ENCODE measurements around the gene SCARB1.

SCARB1 gene

GRCh38 chr12:124802361-124802760 is 61.3 kb downstream of the SCARB1 start:
- ChIA-PET POLR2A (no interaction called here), CTCF (interaction anchor here (0.6 kb wide), 1 partner anchor 846 kb away, joined by 3 read pairs; no protein-coding TSS in a partner anchor)
- Histone ChIP-seq H3K4me1 (ENCODE audit: control insufficient read depth, insufficient read depth, low read length) (no peaks in the 10 kb centered on the region; the same call in 1 of the 2 replicates), H3K9me3 (ENCODE audit: control insufficient read depth, insufficient read depth, low read depth, low read length) (no peaks in the 10 kb centered on the region), H3K4me3 (ENCODE audit: low read depth, low read length) (no peak overlapping the region), H3K27ac (ENCODE audit: extremely low read depth, low read depth, low read length) (no peak overlapping the region), H3K36me3 (ENCODE audit: control insufficient read depth in 2 of 2, insufficient read depth in 1 of 2, low read length in 2 of 2) (peaks cover 4 to 53% of the 10 kb centered on the region in 2 experiments; a peak in 2 of 3 replicates)
- TF ChIP-seq ZNF549 (tag by site-specific recombination; IDR thresholded peaks at IDR 0.05), result no peak
- TF ChIP-seq ZNF140 (tag by site-specific recombination; IDR thresholded peaks at IDR 0.05), result no peak
- no peak for TF ChIP-seq ZNF239 (tag by site-specific recombination; IDR thresholded peaks at IDR 0.05)
- no peak for TF ChIP-seq PBX3 (CRISPR knock-in tag; IDR thresholded peaks at IDR 0.05)
- no peak for TF ChIP-seq ZNF677 (tag by site-specific recombination; IDR thresholded peaks at IDR 0.05)
- TF ChIP-seq PRDM10 (tag by site-specific recombination; IDR thresholded peaks at IDR 0.05), result no peak
- no peak for TF ChIP-seq ZNF701 (tag by site-specific recombination; IDR thresholded peaks at IDR 0.05)
- no peak for TF ChIP-seq ZNF513 (tag by site-specific recombination; IDR thresholded peaks at IDR 0.05)

GRCh38 chr12:124800506-124800905 is 63.2 kb downstream of the SCARB1 start:
- CTCF ChIA-PET, result interaction anchor here (1.3 kb wide), 1 partner anchor 11 kb away, joined by 5 read pairs; no protein-coding TSS in a partner anchor
- no peak overlapping the region for H3K27ac ChIP-seq (ENCODE audit: extremely low read depth, low read depth, low read length)
- H3K4me1 ChIP-seq (ENCODE audit: control insufficient read depth, insufficient read depth, low read length), result no peaks in the 10 kb centered on the region; the same call in 1 of the 2 replicates
- H3K4me3 ChIP-seq (ENCODE audit: low read depth, low read length), result no peak overlapping the region
- H3K36me3 ChIP-seq (ENCODE audit: control insufficient read depth in 2 of 2, insufficient read depth in 1 of 2, low read length in 2 of 2), result peaks cover 4 to 42% of the 10 kb centered on the region in 2 experiments; a peak in 2 of 3 replicates
- POLR2A ChIA-PET, result no interaction called here
- TF ChIP-seq BCL11B (tag by site-specific recombination; IDR thresholded peaks at IDR 0.05; ENCODE audit: low read depth), result no peak
- no peak for TF ChIP-seq ZSCAN23 (tag by site-specific recombination; IDR thresholded peaks at IDR 0.05)
- TF ChIP-seq ZBTB17 (tag by site-specific recombination; IDR thresholded peaks at IDR 0.05), result no peak
- TF ChIP-seq ZNF621 (tag by site-specific recombination; IDR thresholded peaks at IDR 0.05), result no peak
- TF ChIP-seq IKZF3 (tag by site-specific recombination; IDR thresholded peaks at IDR 0.05), result no peak
- no peaks in the 10 kb centered on the region for H3K9me3 ChIP-seq (ENCODE audit: control insufficient read depth, insufficient read depth, low read depth, low read length)

- no peak overlapping the region for H3K27ac ChIP-seq (ENCODE audit: extremely low read depth, low read depth, low read length)
- TF ChIP-seq ZNF37A (tag by site-specific recombination; IDR thresholded peaks at IDR 0.05) (no peak), ZNF324 (tag by site-specific recombination; IDR thresholded peaks at IDR 0.05) (no peak), ZNF521 (tag by site-specific recombination; IDR thresholded peaks at IDR 0.05) (no peak), PRDM10 (tag by site-specific recombination; IDR thresholded peaks at IDR 0.05) (no peak), ZNF350 (tag by site-specific recombination; IDR thresholded peaks at IDR 0.05) (no peak), ZNF654 (tag by site-specific recombination; IDR thresholded peaks at IDR 0.05; ENCODE audit: low read depth) (no peak), ZNF157 (tag by site-specific recombination; IDR thresholded peaks at IDR 0.05) (no peak), ZSCAN5A (tag by site-specific recombination; IDR thresholded peaks at IDR 0.05) (no peak)
Measured at GRCh38 chr12:124797321-124797720, 66.3 kb downstream of the SCARB1 start.

More at GRCh38 chr12:124797321-124797720, 66.3 kb downstream of the SCARB1 start:
- CTCF ChIA-PET, result interaction anchor here (0.6 to 1.1 kb wide), 2 partner anchors 41 to 157 kb away, joined by 3 read pairs; no protein-coding TSS in a partner anchor
- no peaks in the 10 kb centered on the region for H3K9me3 ChIP-seq (ENCODE audit: control insufficient read depth, insufficient read depth, low read depth, low read length)
- H3K36me3 ChIP-seq (ENCODE audit: control insufficient read depth in 2 of 2, insufficient read depth in 1 of 2, low read length in 2 of 2), result peaks cover 7 to 33% of the 10 kb centered on the region in 2 experiments; a peak in 2 of 3 replicates
- H3K4me1 ChIP-seq (ENCODE audit: control insufficient read depth, insufficient read depth, low read length), result no peaks in the 10 kb centered on the region
- H3K4me3 ChIP-seq (ENCODE audit: low read depth, low read length), result no peak overlapping the region
- POLR2A ChIA-PET, result interaction anchor here (0.6 kb wide), 1 partner anchor 67 kb away, joined by 7 read pairs; no protein-coding TSS in a partner anchor
